OCI-LY1 (cell line): ENCODE results near the gene C2CD3.

Experiments used
- CTCF ChIP-seq: fragments of 200-600 bp; sonication (generic), shearing (Covaris generic); IDR thresholded peaks from 2 replicates; pipeline ENCODE4 v1.5.1; 2017; ENCODE audit warnings: mild to moderate bottlenecking, antibody characterized with exemption, low read length, moderate library complexity, mixed read lengths
- EZH2 ChIP-seq: fragments of 200-600 bp; sonication (generic), shearing (Covaris generic); IDR thresholded peaks from 2 replicates; pipeline ENCODE4 v1.8.0; 2017; ENCODE audit warnings: borderline replicate concordance, mixed run types, mild to moderate bottlenecking, antibody characterized with exemption, low read length, moderate library complexity, mixed read lengths

DNA sequence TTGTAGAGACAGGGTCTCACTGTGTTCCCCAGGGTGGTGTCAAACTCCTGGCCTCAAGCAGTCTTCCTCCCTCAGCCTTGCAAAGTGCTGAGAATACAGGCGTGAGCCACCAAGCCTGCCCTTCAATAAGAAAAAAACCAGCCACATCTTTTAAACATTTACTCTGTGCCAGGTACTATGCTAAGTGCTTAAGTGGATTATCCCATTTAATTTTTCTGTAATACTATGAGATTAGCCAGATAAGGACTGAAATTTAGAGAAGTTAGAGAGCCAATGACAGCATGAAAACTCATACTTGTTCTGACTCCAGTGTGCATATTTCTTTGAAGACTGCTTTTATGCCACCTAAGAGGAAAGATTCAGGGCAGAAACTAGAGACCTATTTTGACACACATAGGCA lies 35.9 kb upstream of the C2CD3 start:
- TF ChIP-seq CTCF = no peak
- TF ChIP-seq EZH2 = no peak
